Measurements from ENCODE around the gene EEFSEC. TPM values are rescaled to one million over a fixed set of nuclear protein-coding genes. Genes with fewer than 3 reads are reported as not detected.

Gene EEFSEC
- total and polyA plus RNA-seq, 2 of the 4 experiments (the other 2 are of a cell fraction) = 4.5 to 9.3 TPM

GRCh38 chr3:128326051-128326823 lies 173.0 kb downstream of the EEFSEC start:
- in situ Hi-C loops (cut with MboI; ENCODE audit: low sequenced_read_pairs) (no loop called here), dilution Hi-C loops (cut with HindIII; ENCODE audit: low sequenced_read_pairs, unreplicated experiment) (no loop called here), intact Hi-C loops (cut with micrococcal nuclease) (loop anchor here (2.0 kb wide), 1 partner anchor 151 kb away; no protein-coding TSS in a partner anchor)
- Histone ChIP-seq H3K36me3 (ENCODE audit: control insufficient read depth, insufficient read depth, low read length) (no peaks in the 10 kb centered on the region), H3K18ac (ENCODE audit: low read depth, low read length) (no peak overlapping the region), H2AK9ac (replicated peaks; ENCODE audit: low read depth, low read length, poor library complexity) (no peak overlapping the region), H2AK5ac (ENCODE audit: low read depth, low read length) (no peak overlapping the region), H2BK20ac (ENCODE audit: low read depth, low read length) (no peak overlapping the region), H2BK5ac (ENCODE audit: low read depth, low read length, poor library complexity, severe bottlenecking) (no peak overlapping the region), H2AFZ (replicated peaks; ENCODE audit: low read length, poor library complexity) (no peak overlapping the region), H3K4me2 (ENCODE audit: low read depth, low read length) (no peak overlapping the region), H3K23ac (ENCODE audit: low read depth, low read length) (no peak overlapping the region), H3K27ac (ENCODE audit: insufficient read depth, low read length) (no peak overlapping the region), H4K5ac (ENCODE audit: low read depth, low read length) (no peak overlapping the region), H2BK15ac (ENCODE audit: low read depth, low read length) (no peak overlapping the region), H3K9me1 (ENCODE audit: insufficient read depth, low read length) (no peaks in the 10 kb centered on the region), H2BK120ac (ENCODE audit: low read depth, low read length) (no peak overlapping the region), H3K14ac (replicated peaks; ENCODE audit: low read depth, low read length) (peak overlapping the region; percentile 41; the same call in 1 of the 2 replicates), H3K9ac (ENCODE audit: low read depth, low read length) (no peak overlapping the region), H3K79me1 (ENCODE audit: low read depth in 1 of 2, low read length in 2 of 2) (no peaks in the 10 kb centered on the region), H3K27me3 (ENCODE audit: control insufficient read depth, insufficient read depth, low read length) (no peaks in the 10 kb centered on the region), H4K8ac (ENCODE audit: low read depth in 2 of 2, low read length in 2 of 2) (no peak overlapping the region), H3K4me1 (ENCODE audit: control insufficient read depth, insufficient read depth, low read length) (no peaks in the 10 kb centered on the region), H3K9me3 (ENCODE audit: control insufficient read depth, insufficient read depth, low read length) (no peaks in the 10 kb centered on the region), H3K4ac (ENCODE audit: low read depth, low read length) (no peak overlapping the region), H4K91ac (ENCODE audit: insufficient read depth, low read depth, low read length) (no peak overlapping the region), H3K56ac (ENCODE audit: extremely low read depth, insufficient read depth, low read length) (no peak overlapping the region), H3K4me3 (ENCODE audit: insufficient read depth, low read depth, low read length) (no peak overlapping the region), H4K20me1 (ENCODE audit: insufficient read depth, low read length) (no peaks in the 10 kb centered on the region; the same call in 1 of the 2 replicates)
- POLR2A ChIA-PET (ENCODE audit: unreplicated experiment) = no interaction called here
- DNase-seq (no peak), ATAC-seq (ENCODE audit: low read depth) (no peak)
- 40% methylated on average over 1 of the region's 4 CpGs; no CpG with 5 or more reads in 1 of the 2 experiments for WGBS, 2 experiments (ENCODE audit: extremely low coverage in 2 of 2, insufficient read length in 1 of 2)
- BruUV-seq (replicated peaks) = no TSS peak
- CTCF ChIA-PET = no interaction called here
- TF ChIP-seq POLR2A (IDR thresholded peaks at IDR 0.05; ENCODE audit: low read depth, low read length) (no peak), CEBPB (IDR thresholded peaks at IDR 0.05; ENCODE audit: low read depth, low read length) (no peak), FOS (IDR thresholded peaks at IDR 0.05; ENCODE audit: low read depth, low read length) (no peak), CHD1 (IDR thresholded peaks at IDR 0.05; ENCODE audit: low read depth, low read length) (no peak), NFE2L2 (IDR thresholded peaks at IDR 0.05; ENCODE audit: low read depth, low read length) (no peak), MXI1 (IDR thresholded peaks at IDR 0.05; ENCODE audit: borderline replicate concordance, low read depth, low read length) (no peak), MAFK (IDR thresholded peaks at IDR 0.05; ENCODE audit: low read depth, low read length) (no peak), MAZ (IDR thresholded peaks at IDR 0.05; ENCODE audit: borderline replicate concordance, low read depth, low read length) (no peak), RAD21 (IDR thresholded peaks at IDR 0.05; ENCODE audit: low read length) (no peak), BHLHE40 (IDR thresholded peaks at IDR 0.05; ENCODE audit: low read depth, low read length) (no peak), RFX5 (IDR thresholded peaks at IDR 0.05; ENCODE audit: low read depth, low read length) (no peak), RCOR1 (IDR thresholded peaks at IDR 0.05; ENCODE audit: insufficient replicate concordance, low read length) (no peak), CTCF (conservative IDR thresholded peaks at IDR 0.05; ENCODE audit: low read depth, low read length) (no peak), ELK1 (IDR thresholded peaks at IDR 0.05; ENCODE audit: borderline replicate concordance, low read depth, low read length) (no peak), USF2 (IDR thresholded peaks at IDR 0.05; ENCODE audit: low read depth, low read length) (no peak)
